Activated naive CD8-positive, alpha-beta T cell treated with anti-CD3 and anti-CD28 coated beads, Interleukin-2, amount 50 U/mL, for 24 hours (primary cell): ENCODE results near the gene CYP24A1.

Experiments used
- ATAC-seq: fragments of 150-1000 bp; cut with Tn5 transposase; one replicate; pipeline ENCODE4 v1.10.0; 2021
- DNase-seq: peaks from one replicate; pipeline ENCODE4 v3.0.0; 2021
- H3K27ac Mint-ChIP-seq: one replicate; pipeline ENCODE4 v1.8.0; 2021; ENCODE audit warnings: mild to moderate bottlenecking, mixed read lengths
- H3K27me3 Mint-ChIP-seq: one replicate; pipeline ENCODE4 v1.8.0; 2021; ENCODE audit warnings: mixed read lengths
- H3K36me3 Mint-ChIP-seq: one replicate; pipeline ENCODE4 v1.8.0; 2021; ENCODE audit warnings: low read depth, mixed read lengths
- H3K4me1 Mint-ChIP-seq: one replicate; pipeline ENCODE4 v1.8.0; 2021; ENCODE audit warnings: mixed read lengths
- H3K4me3 Mint-ChIP-seq: one replicate; pipeline ENCODE4 v1.8.0; 2021; ENCODE audit warnings: mild to moderate bottlenecking, moderate library complexity, mixed read lengths
- H3K9me3 Mint-ChIP-seq: one replicate; pipeline ENCODE4 v1.8.0; 2021; ENCODE audit warnings: mixed read lengths

The CYP24A1 gene

GRCh38 chr20:54195483-54196472 lies 22.0 kb upstream of the CYP24A1 start:
- Mint-ChIP-seq H3K27me3 (peaks cover 4% of the 10 kb centered on the region), H3K27ac (no peak overlapping the region), H3K4me3 (no peak overlapping the region), H3K9me3 (no peaks in the 10 kb centered on the region), H3K36me3 (no peaks in the 10 kb centered on the region), H3K4me1 (no peaks in the 10 kb centered on the region)
- ATAC-seq (no peak), DNase-seq (no peak)

GRCh38 chr20:54194724-54195438 lies 21.1 kb upstream of the CYP24A1 start:
- DNase-seq (no peak), ATAC-seq (peak; percentile 36)
- no peak overlapping the region for H3K27ac Mint-ChIP-seq
- H3K4me3 Mint-ChIP-seq, result no peak overlapping the region
- no peaks in the 10 kb centered on the region for H3K36me3 Mint-ChIP-seq
- peaks cover 4% of the 10 kb centered on the region for H3K27me3 Mint-ChIP-seq
- H3K9me3 Mint-ChIP-seq, result no peaks in the 10 kb centered on the region
- H3K4me1 Mint-ChIP-seq, result no peaks in the 10 kb centered on the region

- Mint-ChIP-seq H3K27me3 (peaks cover 4% of the 10 kb centered on the region), H3K27ac (no peak overlapping the region), H3K9me3 (no peaks in the 10 kb centered on the region), H3K4me3 (no peak overlapping the region), H3K36me3 (no peaks in the 10 kb centered on the region), H3K4me1 (no peaks in the 10 kb centered on the region)
- ATAC-seq (no peak), DNase-seq (no peak)
Observed at GRCh38 chr20:54193817-54194216, 20.0 kb upstream of the CYP24A1 start.

- DNase-seq (no peak), ATAC-seq (no peak)
- Mint-ChIP-seq H3K4me1 (no peaks in the 10 kb centered on the region), H3K27ac (no peak overlapping the region), H3K4me3 (no peak overlapping the region), H3K27me3 (peaks cover 10% of the 10 kb centered on the region), H3K36me3 (no peaks in the 10 kb centered on the region), H3K9me3 (no peaks in the 10 kb centered on the region)
Observed at GRCh38 chr20:54190217-54190616, 16.4 kb upstream of the CYP24A1 start.

GRCh38 chr20:54189630-54190029 lies 15.8 kb upstream of the CYP24A1 start:
- Mint-ChIP-seq H3K36me3 (no peaks in the 10 kb centered on the region), H3K27ac (no peak overlapping the region), H3K4me3 (no peak overlapping the region), H3K9me3 (no peaks in the 10 kb centered on the region), H3K27me3 (peaks cover 16% of the 10 kb centered on the region), H3K4me1 (no peaks in the 10 kb centered on the region)
- ATAC-seq (no peak), DNase-seq (no peak)

- DNase-seq, result no peak
- ATAC-seq, result no peak
- no peak overlapping the region for H3K27ac Mint-ChIP-seq
- no peak overlapping the region for H3K4me3 Mint-ChIP-seq
- H3K27me3 Mint-ChIP-seq, result peaks cover 20% of the 10 kb centered on the region
- no peaks in the 10 kb centered on the region for H3K36me3 Mint-ChIP-seq
- H3K9me3 Mint-ChIP-seq, result no peaks in the 10 kb centered on the region
- H3K4me1 Mint-ChIP-seq, result no peaks in the 10 kb centered on the region
Observed at GRCh38 chr20:54188132-54188849, 14.5 kb upstream of the CYP24A1 start.

- Mint-ChIP-seq H3K4me1 (no peaks in the 10 kb centered on the region), H3K36me3 (no peaks in the 10 kb centered on the region), H3K4me3 (no peak overlapping the region), H3K27ac (no peak overlapping the region), H3K27me3 (peaks cover 24% of the 10 kb centered on the region), H3K9me3 (no peaks in the 10 kb centered on the region)
- DNase-seq, result no peak
- no peak for ATAC-seq
Observed at GRCh38 chr20:54184904-54185626, 11.3 kb upstream of the CYP24A1 start.

- peaks cover 24% of the 10 kb centered on the region for H3K27me3 Mint-ChIP-seq
- no peak for DNase-seq
- ATAC-seq, result no peak
- H3K9me3 Mint-ChIP-seq, result no peaks in the 10 kb centered on the region
- H3K4me3 Mint-ChIP-seq, result no peak overlapping the region
- no peaks in the 10 kb centered on the region for H3K4me1 Mint-ChIP-seq
- H3K36me3 Mint-ChIP-seq, result no peaks in the 10 kb centered on the region
- H3K27ac Mint-ChIP-seq, result no peak overlapping the region
Observed at GRCh38 chr20:54184071-54184470, 10.3 kb upstream of the CYP24A1 start.

- Mint-ChIP-seq H3K4me1 (no peaks in the 10 kb centered on the region), H3K9me3 (no peaks in the 10 kb centered on the region), H3K4me3 (no peak overlapping the region), H3K27me3 (peaks cover 39% of the 10 kb centered on the region), H3K27ac (no peak overlapping the region), H3K36me3 (no peaks in the 10 kb centered on the region)
- no peak for DNase-seq
- ATAC-seq, result no peak
Observed at GRCh38 chr20:54180931-54181330, 7.1 kb upstream of the CYP24A1 start.

- ATAC-seq (no peak), DNase-seq (no peak)
- H3K4me3 Mint-ChIP-seq, result no peak overlapping the region
- no peaks in the 10 kb centered on the region for H3K9me3 Mint-ChIP-seq
- H3K4me1 Mint-ChIP-seq, result no peaks in the 10 kb centered on the region
- no peaks in the 10 kb centered on the region for H3K36me3 Mint-ChIP-seq
- H3K27me3 Mint-ChIP-seq, result peaks cover 36% of the 10 kb centered on the region
- H3K27ac Mint-ChIP-seq, result no peak overlapping the region
Observed at GRCh38 chr20:54179946-54180345, 6.2 kb upstream of the CYP24A1 start.

GRCh38 chr20:54178256-54178655 lies 4.5 kb upstream of the CYP24A1 start:
- no peak overlapping the region for H3K27ac Mint-ChIP-seq
- ATAC-seq (no peak), DNase-seq (no peak)
- H3K4me1 Mint-ChIP-seq, result peaks cover 12% of the 10 kb centered on the region
- H3K4me3 Mint-ChIP-seq, result no peak overlapping the region
- H3K9me3 Mint-ChIP-seq, result no peaks in the 10 kb centered on the region
- no peaks in the 10 kb centered on the region for H3K36me3 Mint-ChIP-seq
- peaks cover 43% of the 10 kb centered on the region for H3K27me3 Mint-ChIP-seq

GRCh38 chr20:54177378-54177777 lies 3.6 kb upstream of the CYP24A1 start:
- ATAC-seq (no peak), DNase-seq (no peak)
- no peaks in the 10 kb centered on the region for H3K36me3 Mint-ChIP-seq
- no peak overlapping the region for H3K27ac Mint-ChIP-seq
- peaks cover 48% of the 10 kb centered on the region for H3K27me3 Mint-ChIP-seq
- H3K4me1 Mint-ChIP-seq, result peaks cover 13% of the 10 kb centered on the region
- H3K9me3 Mint-ChIP-seq, result no peaks in the 10 kb centered on the region
- H3K4me3 Mint-ChIP-seq, result no peak overlapping the region

- DNase-seq (no peak), ATAC-seq (no peak)
- Mint-ChIP-seq H3K36me3 (no peaks in the 10 kb centered on the region), H3K9me3 (no peaks in the 10 kb centered on the region), H3K4me1 (peaks cover 13% of the 10 kb centered on the region), H3K27me3 (peaks cover 53% of the 10 kb centered on the region), H3K4me3 (no peak overlapping the region), H3K27ac (no peak overlapping the region)
Observed at GRCh38 chr20:54176610-54177009, 2.8 kb upstream of the CYP24A1 start.
